Measurements from ENCODE around the gene KCNJ1.

DNA sequence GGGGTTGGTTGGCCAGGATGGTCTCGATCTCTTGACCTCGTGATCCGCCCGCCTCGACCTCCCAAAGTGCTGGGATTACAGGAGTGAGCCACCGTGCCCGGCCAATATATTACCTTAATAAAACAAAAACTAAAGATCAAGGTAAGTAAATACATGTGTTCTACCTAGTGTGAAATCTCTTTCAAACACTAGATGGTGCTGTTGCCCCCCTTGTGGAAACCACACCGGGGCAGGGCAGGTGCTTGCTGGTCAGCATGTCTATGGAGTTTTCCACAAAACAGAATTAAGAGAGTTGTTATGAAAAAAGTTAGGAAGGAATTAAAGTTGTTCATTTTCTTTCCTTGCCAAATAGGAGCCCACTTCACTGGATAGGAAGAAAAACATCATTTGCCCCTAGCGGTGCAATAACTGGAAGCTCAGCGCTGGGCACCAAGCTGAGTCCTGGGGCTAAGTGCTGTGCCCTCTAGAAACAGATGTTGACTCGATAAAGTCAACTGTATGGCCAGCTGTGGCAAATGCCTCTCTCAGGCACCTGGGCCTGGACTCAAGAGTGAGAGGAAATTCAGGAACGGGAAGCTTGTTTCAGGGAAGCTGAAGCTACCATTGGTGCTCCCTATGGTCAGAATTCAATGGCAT lies 17.7 kb upstream of the KCNJ1 start:
- TF ChIP-seq CTCF (conservative IDR thresholded peaks at IDR 0.05; ENCODE audit: low read length): peak; percentile 90
- no peak for TF ChIP-seq EZH2phosphoT487 (IDR thresholded peaks at IDR 0.05; ENCODE audit: borderline replicate concordance, low read depth, low read length)
